ENCODE measurements around the gene EFCAB13.

Gene EFCAB13

GRCh38 chr17:47295037-47295873 is 28.5 kb upstream of the EFCAB13 start:
- H3K4me3 ChIP-seq (replicated peaks; ENCODE audit: low read depth, low read length), result no peak overlapping the region
- no peak for TF ChIP-seq CTCF (IDR thresholded peaks at IDR 0.05; ENCODE audit: low read depth, low read length, missing control alignments)
- no peak for DNase-seq (ENCODE audit: extremely low read depth, low read depth)

- no peak overlapping the region for H3K4me3 ChIP-seq (replicated peaks; ENCODE audit: low read depth, low read length)
Measured at GRCh38 chr17:47295874-47296255, 27.9 kb upstream of the EFCAB13 start.

GRCh38 chr17:47297661-47298400 is 25.9 kb upstream of the EFCAB13 start:
- TF ChIP-seq CTCF (IDR thresholded peaks at IDR 0.05; ENCODE audit: low read depth, low read length, missing control alignments), result no peak
- no peak for DNase-seq (ENCODE audit: extremely low read depth, low read depth)
- H3K4me3 ChIP-seq (replicated peaks; ENCODE audit: low read depth, low read length), result no peak overlapping the region

More at GRCh38 chr17:47295874-47296255, 27.9 kb upstream of the EFCAB13 start:
- no peak for DNase-seq (ENCODE audit: extremely low read depth, low read depth)
- TF ChIP-seq CTCF (IDR thresholded peaks at IDR 0.05; ENCODE audit: low read depth, low read length, missing control alignments), result no peak

GRCh38 chr17:47298712-47299111 is 25.0 kb upstream of the EFCAB13 start:
- no peak for TF ChIP-seq CTCF (IDR thresholded peaks at IDR 0.05; ENCODE audit: low read depth, low read length, missing control alignments)
- H3K4me3 ChIP-seq (replicated peaks; ENCODE audit: low read depth, low read length), result no peak overlapping the region
- no peak for DNase-seq (ENCODE audit: extremely low read depth, low read depth)

GRCh38 chr17:47299239-47299910 is 24.4 kb upstream of the EFCAB13 start:
- H3K4me3 ChIP-seq (replicated peaks; ENCODE audit: low read depth, low read length), result no peak overlapping the region
- no peak for DNase-seq (ENCODE audit: extremely low read depth, low read depth)
- TF ChIP-seq CTCF (IDR thresholded peaks at IDR 0.05; ENCODE audit: low read depth, low read length, missing control alignments), result no peak

- DNase-seq (ENCODE audit: extremely low read depth, low read depth), result no peak
- no peak overlapping the region for H3K4me3 ChIP-seq (replicated peaks; ENCODE audit: low read depth, low read length)
- TF ChIP-seq CTCF (IDR thresholded peaks at IDR 0.05; ENCODE audit: low read depth, low read length, missing control alignments), result no peak
Measured at GRCh38 chr17:47300718-47301117, 23.0 kb upstream of the EFCAB13 start.
